ENCODE data around the gene PRSS23.

Gene PRSS23, protein sequence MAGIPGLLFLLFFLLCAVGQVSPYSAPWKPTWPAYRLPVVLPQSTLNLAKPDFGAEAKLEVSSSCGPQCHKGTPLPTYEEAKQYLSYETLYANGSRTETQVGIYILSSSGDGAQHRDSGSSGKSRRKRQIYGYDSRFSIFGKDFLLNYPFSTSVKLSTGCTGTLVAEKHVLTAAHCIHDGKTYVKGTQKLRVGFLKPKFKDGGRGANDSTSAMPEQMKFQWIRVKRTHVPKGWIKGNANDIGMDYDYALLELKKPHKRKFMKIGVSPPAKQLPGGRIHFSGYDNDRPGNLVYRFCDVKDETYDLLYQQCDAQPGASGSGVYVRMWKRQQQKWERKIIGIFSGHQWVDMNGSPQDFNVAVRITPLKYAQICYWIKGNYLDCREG

DNA sequence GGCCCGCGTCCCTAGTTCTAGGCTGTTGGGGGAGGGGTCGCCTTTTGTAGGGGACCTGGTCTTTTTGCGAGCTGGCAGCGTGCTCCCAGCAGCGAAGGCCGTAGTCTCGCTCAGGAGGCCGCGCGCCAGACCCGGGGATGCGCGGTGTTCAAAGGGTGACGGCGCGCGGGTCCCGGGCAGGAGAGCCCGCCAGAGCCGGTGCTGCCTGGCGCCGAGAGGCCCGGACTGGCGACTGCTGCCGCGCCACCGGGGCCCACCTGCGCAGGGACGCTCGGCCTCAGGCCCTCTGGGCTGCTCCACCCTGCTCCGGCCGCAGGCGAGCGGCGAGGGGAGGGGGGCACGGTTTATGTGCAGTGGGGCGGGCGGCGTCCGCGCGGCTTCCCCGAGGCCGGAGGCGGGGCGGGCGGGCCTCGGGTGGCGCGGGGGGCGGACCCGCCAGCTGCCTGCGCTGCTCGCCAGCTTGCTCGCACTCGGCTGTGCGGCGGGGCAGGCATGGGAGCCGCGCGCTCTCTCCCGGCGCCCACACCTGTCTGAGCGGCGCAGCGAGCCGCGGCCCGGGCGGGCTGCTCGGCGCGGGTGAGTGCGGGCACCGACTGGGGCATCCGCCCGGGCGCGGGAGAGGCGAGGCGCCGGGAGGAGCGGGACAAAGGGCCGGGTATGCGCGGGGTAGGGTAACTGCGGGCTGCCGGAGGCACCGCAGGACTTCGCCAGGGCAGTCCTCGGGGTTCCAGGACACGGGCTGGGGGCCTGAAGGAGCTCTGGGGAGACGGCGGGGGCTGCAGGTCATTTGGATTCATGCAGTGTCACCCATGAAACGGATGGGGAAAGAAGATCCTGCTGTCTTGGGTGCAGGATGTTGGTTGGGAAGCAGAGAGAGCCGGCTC lies at the start of gene PRSS23:
TSS of gene PRSS23 (plus strand) at position 467 of the 884 bp plus-strand sequence. CDS start 7,102 bp downstream, outside the sequence.
- peak within 1 kb of the TSS; percentile 41 for H3K27ac ChIP-seq
- peak; percentile 54; the same call in 1 of the 2 replicates for TF ChIP-seq ZFX (IDR thresholded peaks at IDR 0.05)
- TF ChIP-seq, protein P1, sequence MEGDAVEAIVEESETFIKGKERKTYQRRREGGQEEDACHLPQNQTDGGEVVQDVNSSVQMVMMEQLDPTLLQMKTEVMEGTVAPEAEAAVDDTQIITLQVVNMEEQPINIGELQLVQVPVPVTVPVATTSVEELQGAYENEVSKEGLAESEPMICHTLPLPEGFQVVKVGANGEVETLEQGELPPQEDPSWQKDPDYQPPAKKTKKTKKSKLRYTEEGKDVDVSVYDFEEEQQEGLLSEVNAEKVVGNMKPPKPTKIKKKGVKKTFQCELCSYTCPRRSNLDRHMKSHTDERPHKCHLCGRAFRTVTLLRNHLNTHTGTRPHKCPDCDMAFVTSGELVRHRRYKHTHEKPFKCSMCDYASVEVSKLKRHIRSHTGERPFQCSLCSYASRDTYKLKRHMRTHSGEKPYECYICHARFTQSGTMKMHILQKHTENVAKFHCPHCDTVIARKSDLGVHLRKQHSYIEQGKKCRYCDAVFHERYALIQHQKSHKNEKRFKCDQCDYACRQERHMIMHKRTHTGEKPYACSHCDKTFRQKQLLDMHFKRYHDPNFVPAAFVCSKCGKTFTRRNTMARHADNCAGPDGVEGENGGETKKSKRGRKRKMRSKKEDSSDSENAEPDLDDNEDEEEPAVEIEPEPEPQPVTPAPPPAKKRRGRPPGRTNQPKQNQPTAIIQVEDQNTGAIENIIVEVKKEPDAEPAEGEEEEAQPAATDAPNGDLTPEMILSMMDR (conservative IDR thresholded peaks at IDR 0.05) = no peak

DNA sequence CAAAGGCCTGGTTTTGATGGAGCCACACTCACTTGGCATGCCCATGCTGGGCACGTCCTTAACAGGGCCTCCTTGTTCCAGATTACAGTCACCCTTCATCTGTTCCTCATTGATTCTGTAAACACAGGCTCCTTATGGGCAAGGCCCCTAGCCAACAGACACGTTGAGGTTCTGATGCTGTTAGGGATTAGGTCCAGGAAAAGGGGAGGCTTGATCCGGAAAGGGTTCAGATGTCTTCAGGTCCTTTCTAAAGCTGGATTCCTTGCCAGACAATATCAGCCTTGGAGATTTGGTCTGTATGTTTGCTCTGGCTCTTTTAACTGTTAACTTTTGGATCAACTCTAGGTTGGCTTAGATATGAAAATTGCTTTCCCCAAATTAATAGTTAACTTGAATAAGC lies 46.9 kb upstream of the PRSS23 start:
- H3K27ac ChIP-seq = no peak overlapping the region
- TF ChIP-seq, protein P1 (conservative IDR thresholded peaks at IDR 0.05) = no peak
- TF ChIP-seq ZFX (IDR thresholded peaks at IDR 0.05) = no peak

DNA sequence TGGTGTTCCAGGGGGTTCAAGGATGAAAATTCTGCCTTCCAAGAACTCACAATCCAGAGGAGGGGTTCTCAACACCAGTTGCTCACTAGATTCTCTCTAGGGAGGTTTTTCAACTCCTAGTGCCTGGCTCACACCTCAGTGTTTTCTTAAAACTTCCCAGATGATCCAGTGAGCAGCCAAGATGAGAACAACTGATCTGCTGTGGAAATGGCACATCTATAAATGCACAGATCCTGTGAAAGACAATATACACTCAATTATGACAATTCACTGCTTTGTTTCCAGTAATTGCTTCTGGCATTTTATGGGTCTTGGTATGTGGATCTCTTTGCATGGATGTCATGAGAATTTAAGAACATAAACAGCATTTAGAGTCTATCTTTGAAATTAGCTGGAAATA lies 45.2 kb upstream of the PRSS23 start:
- no peak overlapping the region for H3K27ac ChIP-seq
- TF ChIP-seq ZFX (IDR thresholded peaks at IDR 0.05) = no peak
- TF ChIP-seq, protein P1 (conservative IDR thresholded peaks at IDR 0.05) = no peak

GRCh38 chr11:86758171-86758570 lies 42.2 kb upstream of the PRSS23 start:
- TF ChIP-seq, protein P1 (conservative IDR thresholded peaks at IDR 0.05) = no peak
- no peak for TF ChIP-seq ZFX (IDR thresholded peaks at IDR 0.05)

GRCh38 chr11:86760577-86760976 lies 39.8 kb upstream of the PRSS23 start:
- TF ChIP-seq, protein P1 (conservative IDR thresholded peaks at IDR 0.05) = no peak
- TF ChIP-seq ZFX (IDR thresholded peaks at IDR 0.05) = no peak
- H3K27ac ChIP-seq = no peak overlapping the region

More at GRCh38 chr11:86758171-86758570, 42.2 kb upstream of the PRSS23 start:
- no peak overlapping the region for H3K27ac ChIP-seq

DNA sequence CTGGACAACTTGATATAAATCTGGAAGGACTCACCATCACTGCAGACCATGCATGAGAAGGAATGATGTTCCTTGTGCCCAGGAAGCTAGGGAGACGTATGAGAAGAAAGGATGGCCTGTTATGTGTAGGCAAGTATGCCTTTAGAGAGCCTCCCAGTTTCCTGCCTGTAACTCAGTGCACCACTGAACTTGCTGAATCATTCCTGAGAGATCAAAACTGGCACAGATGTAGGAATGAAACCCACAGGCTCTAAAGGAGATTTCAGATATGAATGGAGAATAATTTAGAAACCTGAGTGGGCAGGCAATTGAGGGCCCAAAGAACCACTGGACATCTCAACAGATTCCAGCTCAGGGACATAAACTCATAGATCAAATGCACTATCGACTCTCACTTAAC lies 38.4 kb upstream of the PRSS23 start:
- no peak for TF ChIP-seq ZFX (IDR thresholded peaks at IDR 0.05)
- no peak overlapping the region for H3K27ac ChIP-seq

- TF ChIP-seq ZFX (IDR thresholded peaks at IDR 0.05) = no peak
- TF ChIP-seq, protein P1 (conservative IDR thresholded peaks at IDR 0.05) = no peak
- no peak overlapping the region for H3K27ac ChIP-seq
Observed at GRCh38 chr11:86765203-86765602, 35.1 kb upstream of the PRSS23 start.
